Keratinocyte (primary cell): ENCODE data around the gene RTN4R. TPM values are rescaled to one million over a fixed set of nuclear protein-coding genes. Genes with fewer than 3 reads are reported as not detected.

Experiments used
- DNase-seq: peaks from one replicate; pipeline ENCODE4 v3.0.0-alpha.2; 2011; ENCODE audit warnings: low read depth, missing footprints, low spot score
- FAIRE-seq: peaks from 2 replicates; lab custom pipeline; 2011; peaks lifted over from hg19 to GRCh38; lab: Jason Lieb, UNC
- H2AFZ ChIP-seq: 2 replicates; pipeline ENCODE4 v1.6.0; 2012; ENCODE audit warnings: low read length, control low read depth, inconsistent platforms; ENCODE audit not compliant: control insufficient read depth
- H3K27ac ChIP-seq: 2 replicates; pipeline ENCODE4 v1.5.1; 2011; ENCODE audit warnings: low read length; ENCODE audit not compliant: control insufficient read depth, insufficient read depth
- H3K27me3 ChIP-seq: 3 replicates; pipeline ENCODE4 v1.6.0; 2011; ENCODE audit warnings: low read length; ENCODE audit not compliant: control insufficient read depth, insufficient read depth; ENCODE audit errors: extremely low read depth
- H3K36me3 ChIP-seq, 2 experiments: 2 replicates in 1 of 2; 3 replicates in 1 of 2; pipeline ENCODE4 v1.5.1; 2011; ENCODE audit warnings: low read length in 2 of 2, mild to moderate bottlenecking in 1 of 2; ENCODE audit not compliant: control insufficient read depth in 2 of 2, insufficient read depth in 2 of 2; ENCODE audit errors: extremely low read depth in 1 of 2
- H3K4me1 ChIP-seq: 3 replicates; pipeline ENCODE4 v1.5.1; 2011; ENCODE audit warnings: low read length; ENCODE audit not compliant: control insufficient read depth, insufficient read depth; ENCODE audit errors: extremely low read depth
- H3K4me2 ChIP-seq: 3 replicates; pipeline ENCODE4 v1.6.0; 2011; ENCODE audit warnings: low read depth, low read length; ENCODE audit not compliant: control insufficient read depth, insufficient read depth; ENCODE audit errors: extremely low read depth
- H3K4me3 ChIP-seq, 3 experiments: fragments of 200-600 bp in 1 of 3; sonication (generic) in 1 of 3; 2 replicates in 2 of 3; 3 replicates in 1 of 3; pipeline ENCODE4 v1.5.1; 2011 to 2016; ENCODE audit warnings: low read length in 3 of 3, mild to moderate bottlenecking in 3 of 3, control low read depth in 2 of 3, inconsistent platforms in 1 of 3, low read depth in 1 of 3, mixed read lengths in 1 of 3, mixed run types in 1 of 3, moderate library complexity in 1 of 3; ENCODE audit not compliant: control insufficient read depth in 2 of 3, insufficient read depth in 2 of 3; ENCODE audit errors: extremely low read depth in 1 of 3
- H3K79me2 ChIP-seq: 2 replicates; pipeline ENCODE4 v1.6.0; 2012; ENCODE audit warnings: low read length; ENCODE audit not compliant: control insufficient read depth, insufficient read depth
- H3K9ac ChIP-seq: 3 replicates; pipeline ENCODE4 v1.6.0; 2011; ENCODE audit warnings: low read length; ENCODE audit not compliant: control insufficient read depth, insufficient read depth; ENCODE audit errors: extremely low read depth
- H3K9me1 ChIP-seq: 3 replicates; pipeline ENCODE4 v1.6.0; 2011; ENCODE audit warnings: low read length; ENCODE audit not compliant: control insufficient read depth, insufficient read depth; ENCODE audit errors: extremely low read depth
- H3K9me3 ChIP-seq: 2 replicates; pipeline ENCODE4 v1.5.1; 2012; ENCODE audit warnings: low read depth, low read length; ENCODE audit not compliant: control insufficient read depth
- H4K20me1 ChIP-seq: 3 replicates; pipeline ENCODE4 v1.6.0; 2011; ENCODE audit warnings: low read length; ENCODE audit not compliant: control insufficient read depth, insufficient read depth; ENCODE audit errors: extremely low read depth
- CTCF ChIP-seq, 3 experiments: IDR thresholded peaks in 1 of 3; conservative IDR thresholded peaks in 1 of 3; optimal IDR thresholded peaks in 1 of 3; 2 replicates in 2 of 3; 3 replicates in 1 of 3; pipeline versions ENCODE3 to v1.5.1; 2011; ENCODE audit warnings: low read length in 3 of 3, mild to moderate bottlenecking in 3 of 3, moderate library complexity in 2 of 3, control low read depth in 1 of 3, inconsistent platforms in 1 of 3; ENCODE audit not compliant: insufficient read depth in 2 of 3; ENCODE audit errors: extremely low read depth in 1 of 3
- EZH2 ChIP-seq: IDR thresholded peaks from one replicate; pipeline ENCODE4 v1.6.1; 2012; ENCODE audit warnings: inconsistent platforms, mild to moderate bottlenecking, low read length, moderate library complexity
- dilution Hi-C: fragments of 300-500 bp; cut with MboI; formaldehyde crosslinking; loops from one replicate; pipeline ENCODE4 v1.7.0; 2020; ENCODE audit warnings: low sequenced_read_pairs; ENCODE audit not compliant: extremely low pct_ligation_motif_present
- polyA plus RNA-seq, 5 experiments: library from polyadenylated mRNA; depleted of rRNA in 3 of 5; stranded (reverse) in 3 of 5; stranded (forward) in 1 of 5; unstranded in 1 of 5; fragments of >200 nt; gene quantifications; 1 replicate in 1 of 5; 2 replicates in 3 of 5; 3 replicates in 1 of 5; pipeline versions ENCODE4 v1.2.1 to v1.2.3, GENCODE V29; 2011 to 2012; ENCODE audit warnings: missing spikeins in 2 of 5, low read depth in 1 of 5, low replicate concordance in 1 of 5

The RTN4R gene
- polyA plus RNA-seq, 1 donor (not counting 4 experiments of a cell fraction or from before 2014, with no cell fraction given) = 2.5 TPM

GRCh38 chr22:20258584-20259326, 9.4 kb downstream of the RTN4R start:
- no peaks in the 10 kb centered on the region for H3K79me2 ChIP-seq
- H3K9me1 ChIP-seq = no peaks in the 10 kb centered on the region
- no peaks in the 10 kb centered on the region for H3K36me3 ChIP-seq
- H3K27me3 ChIP-seq = no peaks in the 10 kb centered on the region
- no peak overlapping the region for H3K9ac ChIP-seq
- no peak overlapping the region for H3K4me3 ChIP-seq
- TF ChIP-seq EZH2 (no peak), CTCF (optimal IDR thresholded peaks at IDR 0.05 in 1 of 3, IDR thresholded peaks at IDR 0.05 in 1 of 3, conservative IDR thresholded peaks at IDR 0.05 in 1 of 3; ENCODE audit: extremely low read depth in 1 of 3, insufficient read depth in 2 of 3, low read length in 3 of 3) (peak; percentile 40 to 51 (median 41))
- no peak for DNase-seq
- no peaks in the 10 kb centered on the region for H4K20me1 ChIP-seq
- FAIRE-seq = no peak
- dilution Hi-C loops = no loop called here
- H2AFZ ChIP-seq = no peak overlapping the region
- H3K4me1 ChIP-seq = peaks cover 14% of the 10 kb centered on the region
- H3K27ac ChIP-seq = no peak overlapping the region
- no peak overlapping the region for H3K4me2 ChIP-seq
- no peaks in the 10 kb centered on the region for H3K9me3 ChIP-seq

GRCh38 chr22:20258021-20258299, 10.2 kb downstream of the RTN4R start:
- H3K36me3 ChIP-seq = no peaks in the 10 kb centered on the region
- H3K79me2 ChIP-seq = no peaks in the 10 kb centered on the region
- no peak overlapping the region for H3K27ac ChIP-seq
- dilution Hi-C loops = no loop called here
- H3K4me2 ChIP-seq = no peak overlapping the region
- no peaks in the 10 kb centered on the region for H3K9me3 ChIP-seq
- H3K9ac ChIP-seq = no peak overlapping the region
- no peaks in the 10 kb centered on the region for H4K20me1 ChIP-seq
- FAIRE-seq (no peak), DNase-seq (no peak)
- H3K4me3 ChIP-seq = no peak overlapping the region
- H2AFZ ChIP-seq = no peak overlapping the region
- no peaks in the 10 kb centered on the region for H3K9me1 ChIP-seq
- TF ChIP-seq CTCF (optimal IDR thresholded peaks at IDR 0.05 in 1 of 3, IDR thresholded peaks at IDR 0.05 in 1 of 3, conservative IDR thresholded peaks at IDR 0.05 in 1 of 3; ENCODE audit: extremely low read depth in 1 of 3, insufficient read depth in 2 of 3, low read length in 3 of 3) (no peak), EZH2 (no peak)
- no peaks in the 10 kb centered on the region for H3K27me3 ChIP-seq
- H3K4me1 ChIP-seq = peaks cover 14% of the 10 kb centered on the region
